A673 (cell line): ENCODE results near the gene AGBL4. TPM values are rescaled to one million over a fixed set of nuclear protein-coding genes. Genes with fewer than 3 reads are reported as not detected.

Source experiments
- BruUV-seq: library from RNA; stranded (reverse); fragments of 400-500 nt; replicated peaks from 2 replicates; lab custom pipeline; 2021; lab: Mats Ljungman, UMichigan
- CTCF ChIA-PET: fragments of 300-600 bp; sonication (Branson Sonifier 250); formaldehyde crosslinking; loops from one replicate; lab custom pipeline; 2022; ENCODE audit warnings: antibody characterized with exemption; lab: Charles Lee
- POLR2A ChIA-PET: fragments of 300-600 bp; sonication (Branson Sonifier 250); formaldehyde crosslinking; loops from one replicate; lab custom pipeline; 2022; ENCODE audit warnings: antibody characterized with exemption; ENCODE audit not compliant: low non-redundant PET; lab: Charles Lee
- DNase-seq: peaks from one replicate; pipeline ENCODE4 v3.0.0-alpha.2; 2015; ENCODE audit warnings: low spot score
- H3K27ac ChIP-seq: fragments of 200-600 bp; sonication (generic); 2 replicates; pipeline ENCODE4 v1.5.1; 2016; ENCODE audit warnings: mixed run types, low read depth, mild to moderate bottlenecking, mixed read lengths, antibody characterized with exemption, low read length; ENCODE audit not compliant: poor library complexity, severe bottlenecking
- H3K27me3 ChIP-seq: fragments of 200-600 bp; sonication (generic); replicated peaks from 2 replicates; pipeline ENCODE4 v1.6.1; 2017; ENCODE audit warnings: mixed run types, low read depth, mild to moderate bottlenecking, mixed read lengths, antibody characterized with exemption, low read length; ENCODE audit not compliant: insufficient read depth, poor library complexity
- H3K36me3 ChIP-seq: fragments of 200-600 bp; sonication (generic); 2 replicates; pipeline ENCODE4 v1.6.1; 2016; ENCODE audit warnings: mixed run types, mild to moderate bottlenecking, mixed read lengths, antibody characterized with exemption, low read length; ENCODE audit not compliant: insufficient read depth, poor library complexity, severe bottlenecking
- H3K4me1 ChIP-seq: fragments of 200-600 bp; sonication (generic); 2 replicates; pipeline ENCODE4 v1.6.1; 2017; ENCODE audit warnings: mixed run types, mild to moderate bottlenecking, mixed read lengths, antibody characterized with exemption, low read length; ENCODE audit not compliant: insufficient read depth, poor library complexity, severe bottlenecking
- H3K4me3 ChIP-seq: fragments of 200-600 bp; sonication (generic); 2 replicates; pipeline ENCODE4 v1.5.1; 2016; ENCODE audit warnings: low read depth, mixed run types, mild to moderate bottlenecking, mixed read lengths, low read length; ENCODE audit not compliant: poor library complexity, severe bottlenecking
- H3K9me3 ChIP-seq: fragments of 200-600 bp; sonication (generic); 2 replicates; pipeline ENCODE4 v1.6.1; 2016; ENCODE audit warnings: mixed run types, low read depth, mild to moderate bottlenecking, mixed read lengths, antibody characterized with exemption, low read length; ENCODE audit not compliant: poor library complexity, severe bottlenecking
- EZH2 ChIP-seq: fragments of 200-600 bp; sonication (generic); IDR thresholded peaks from 2 replicates; pipeline ENCODE4 v1.6.1; 2017; ENCODE audit warnings: borderline replicate concordance, low read depth, mild to moderate bottlenecking, mixed read lengths, antibody characterized with exemption, low read length; ENCODE audit not compliant: poor library complexity, severe bottlenecking
- intact Hi-C: fragments of 100-400 bp; cut with micrococcal nuclease; formaldehyde crosslinking; loops from one replicate; pipeline ENCODE4 v1.10.0; 2022; ENCODE audit not compliant: unreplicated experiment
- total RNA-seq: library from RNA; stranded (reverse); gene quantifications from 2 replicates; pipeline ENCODE4 v1.2.3, GENCODE V29; 2021
- TF ChIP-seq, protein P1 (sequence below): fragments of 300-800, 200-600 bp; sonication (generic); conservative IDR thresholded peaks from 2 replicates; pipeline ENCODE4 v1.5.1; 2017; ENCODE audit warnings: low read depth, mild to moderate bottlenecking, antibody characterized with exemption, low read length, moderate library complexity, mixed read lengths

AGBL4 gene
- total RNA-seq, 1 experiment from 2014 or later: 0.32 TPM

DNA sequence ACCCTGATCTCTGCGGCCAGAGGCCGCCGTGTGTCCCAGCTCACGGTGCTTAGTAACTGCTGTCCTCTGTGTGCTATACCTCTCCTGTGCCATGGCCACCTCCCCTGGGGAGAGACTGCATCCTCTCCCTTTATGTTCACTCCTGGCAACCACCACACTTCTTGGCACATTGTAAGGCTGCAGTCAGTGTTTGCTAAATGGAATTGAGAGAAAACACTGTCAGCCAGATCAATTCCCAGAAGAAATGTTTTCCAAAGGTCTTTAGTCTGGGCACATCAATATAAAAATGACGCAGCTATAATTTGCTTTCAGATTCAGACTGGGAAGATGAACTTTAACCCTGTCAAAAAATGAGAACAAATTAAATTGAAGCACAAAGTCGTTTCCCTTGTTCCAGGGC is 1343.9 kb downstream of the AGBL4 start:
- ChIA-PET POLR2A (no interaction called here), CTCF (no interaction called here)
- Histone ChIP-seq H3K27ac (no peak overlapping the region), H3K36me3 (no peaks in the 10 kb centered on the region), H3K4me3 (no peak overlapping the region), H3K4me1 (no peaks in the 10 kb centered on the region), H3K27me3 (no peaks in the 10 kb centered on the region), H3K9me3 (no peaks in the 10 kb centered on the region)
- intact Hi-C loops: loop anchor here (10.0 kb wide), 1 partner anchor 1655 kb away; no protein-coding TSS in a partner anchor
- no peak for TF ChIP-seq EZH2
- TF ChIP-seq, protein P1, sequence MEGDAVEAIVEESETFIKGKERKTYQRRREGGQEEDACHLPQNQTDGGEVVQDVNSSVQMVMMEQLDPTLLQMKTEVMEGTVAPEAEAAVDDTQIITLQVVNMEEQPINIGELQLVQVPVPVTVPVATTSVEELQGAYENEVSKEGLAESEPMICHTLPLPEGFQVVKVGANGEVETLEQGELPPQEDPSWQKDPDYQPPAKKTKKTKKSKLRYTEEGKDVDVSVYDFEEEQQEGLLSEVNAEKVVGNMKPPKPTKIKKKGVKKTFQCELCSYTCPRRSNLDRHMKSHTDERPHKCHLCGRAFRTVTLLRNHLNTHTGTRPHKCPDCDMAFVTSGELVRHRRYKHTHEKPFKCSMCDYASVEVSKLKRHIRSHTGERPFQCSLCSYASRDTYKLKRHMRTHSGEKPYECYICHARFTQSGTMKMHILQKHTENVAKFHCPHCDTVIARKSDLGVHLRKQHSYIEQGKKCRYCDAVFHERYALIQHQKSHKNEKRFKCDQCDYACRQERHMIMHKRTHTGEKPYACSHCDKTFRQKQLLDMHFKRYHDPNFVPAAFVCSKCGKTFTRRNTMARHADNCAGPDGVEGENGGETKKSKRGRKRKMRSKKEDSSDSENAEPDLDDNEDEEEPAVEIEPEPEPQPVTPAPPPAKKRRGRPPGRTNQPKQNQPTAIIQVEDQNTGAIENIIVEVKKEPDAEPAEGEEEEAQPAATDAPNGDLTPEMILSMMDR: no peak
- BruUV-seq: no TSS peak
- no peak for DNase-seq

DNA sequence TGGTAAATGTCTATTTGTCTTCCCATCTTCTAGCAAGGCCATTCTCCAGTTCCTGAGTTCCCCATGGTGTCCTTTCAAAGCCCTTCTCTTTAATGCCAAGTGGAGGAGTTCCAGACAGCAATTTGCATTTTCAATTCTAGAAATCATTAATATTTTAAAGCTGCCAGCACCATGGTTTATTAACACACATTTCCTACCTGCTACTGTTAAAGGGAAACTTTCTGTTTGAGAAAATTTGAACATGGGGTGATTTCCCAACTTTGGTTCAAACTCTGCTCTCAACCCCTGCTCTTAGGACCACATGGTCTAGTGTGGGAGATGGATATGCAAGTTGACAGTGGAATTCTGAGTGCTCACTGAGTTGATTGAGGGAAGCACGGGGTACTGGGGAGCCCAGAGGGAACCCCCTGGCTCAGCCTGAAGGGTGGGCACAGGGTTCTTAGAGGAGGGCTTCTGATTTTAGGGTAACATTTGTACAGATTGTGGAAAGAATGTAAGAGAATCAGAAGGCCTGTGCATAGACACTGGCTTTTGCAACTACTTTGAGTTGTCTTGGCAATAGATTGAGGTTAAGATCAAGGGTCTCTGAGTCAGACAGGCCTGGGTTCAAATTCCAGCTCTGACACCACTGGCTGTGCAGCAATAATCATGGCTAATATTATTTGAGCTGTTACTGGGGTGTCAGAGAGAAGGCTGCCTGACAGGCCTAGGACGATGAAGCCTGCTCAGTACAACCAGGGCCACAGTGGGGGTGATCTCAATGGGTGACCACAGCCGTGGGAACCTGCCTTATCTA is 1344.8 kb downstream of the AGBL4 start:
- Histone ChIP-seq H3K4me3 (no peak overlapping the region), H3K36me3 (no peaks in the 10 kb centered on the region), H3K9me3 (no peaks in the 10 kb centered on the region), H3K4me1 (no peaks in the 10 kb centered on the region), H3K27ac (no peak overlapping the region), H3K27me3 (no peaks in the 10 kb centered on the region)
- BruUV-seq: no TSS peak
- no peak for TF ChIP-seq EZH2
- TF ChIP-seq, protein P1: no peak
- DNase-seq: no peak
- intact Hi-C loops: loop anchor here (10.0 kb wide), 1 partner anchor 1656 kb away; no protein-coding TSS in a partner anchor
- CTCF ChIA-PET: interaction anchor here (0.6 kb wide), 1 partner anchor 178 kb away, joined by 7 read pairs; no protein-coding TSS in a partner anchor
- POLR2A ChIA-PET: no interaction called here

DNA sequence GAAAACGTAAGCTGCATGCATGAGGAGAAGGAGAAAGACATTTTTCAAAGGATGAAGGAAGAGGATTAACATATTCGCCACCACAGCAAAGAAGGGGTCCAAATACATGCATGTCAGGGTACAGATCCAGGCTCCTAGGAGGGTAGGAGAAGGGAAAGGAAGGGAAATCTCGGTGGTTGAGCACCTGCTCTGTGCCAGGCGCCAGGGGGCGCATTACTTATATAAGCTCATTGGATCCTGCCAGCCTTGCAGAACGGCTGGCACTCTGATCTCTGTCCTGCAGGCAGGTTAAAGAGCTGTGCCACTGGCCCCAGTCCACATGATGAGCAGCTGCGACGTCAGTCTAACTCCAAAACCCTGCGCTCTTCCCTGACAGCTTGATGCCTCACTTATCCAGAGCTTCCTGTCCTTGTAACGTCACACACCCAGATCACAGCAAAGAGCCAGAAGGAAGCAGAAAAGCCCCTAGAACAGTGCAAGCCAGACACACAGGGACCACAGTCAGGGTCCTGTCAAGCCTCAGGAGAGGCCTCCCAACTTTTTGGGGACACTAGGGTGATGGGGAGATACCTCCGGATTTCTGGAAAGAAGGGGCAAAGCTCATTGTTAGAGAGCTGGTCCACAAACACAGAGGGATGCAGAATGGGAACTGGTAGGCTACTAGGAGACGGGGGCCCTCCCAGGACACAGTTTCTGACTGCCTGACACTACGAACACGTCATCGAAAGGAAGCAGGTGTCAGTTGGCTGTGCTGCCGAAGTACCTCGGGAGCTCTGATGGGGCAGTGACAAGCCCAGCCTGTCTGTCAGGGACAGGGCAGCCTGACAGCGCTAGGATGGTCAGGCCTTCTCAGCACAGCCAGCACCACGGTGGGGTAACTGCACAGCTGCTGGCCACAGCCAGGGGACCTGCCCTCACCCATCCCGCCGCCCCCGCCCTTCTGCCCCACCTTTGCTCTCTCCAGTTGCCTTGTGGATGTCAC is 1346.2 kb downstream of the AGBL4 start:
- BruUV-seq: no TSS peak
- TF ChIP-seq, protein P1: peak; percentile 86
- no peak for TF ChIP-seq EZH2
- H3K27me3 ChIP-seq: no peaks in the 10 kb centered on the region
- no peak overlapping the region for H3K4me3 ChIP-seq
- intact Hi-C loops: loop anchor here (1.0 to 10.0 kb wide), 2 partner anchors 140 to 1657 kb away; no protein-coding TSS in a partner anchor
- ChIA-PET POLR2A (interaction anchor here (0.6 kb wide), 1 partner anchor 67 kb away, joined by 9 read pairs; no protein-coding TSS in a partner anchor), CTCF (interaction anchor here (0.6 to 3.3 kb wide), 13 partner anchors 10 to 1671 kb away, joined by 3 to 25 read pairs (median 3); no protein-coding TSS in a partner anchor)
- no peaks in the 10 kb centered on the region for H3K4me1 ChIP-seq
- no peaks in the 10 kb centered on the region for H3K36me3 ChIP-seq
- H3K27ac ChIP-seq: no peak overlapping the region
- DNase-seq: peak; percentile 73
- no peaks in the 10 kb centered on the region for H3K9me3 ChIP-seq
